MM.1S (cell line): ENCODE measurements around the gene PDXK.

ENCODE experiments used
- DNase-seq: peaks from one replicate; pipeline ENCODE4 v3.0.0-alpha.2; 2015
- H2AFZ ChIP-seq: fragments of 300-600 bp; sonication (generic); 2 replicates; pipeline ENCODE4 v1.6.0; 2016; ENCODE audit warnings: antibody characterized with exemption, low read length
- H3F3A ChIP-seq: fragments of 300-600 bp; sonication (generic); 2 replicates; pipeline ENCODE4 v1.6.1; 2016; ENCODE audit warnings: mild to moderate bottlenecking, antibody characterized with exemption, low read length, moderate library complexity, mixed read lengths; ENCODE audit not compliant: insufficient read depth
- H3K27ac ChIP-seq: fragments of 300-600 bp; sonication (generic); 2 replicates; pipeline ENCODE4 v1.5.1; 2016; ENCODE audit warnings: mild to moderate bottlenecking, low read length
- H3K27me3 ChIP-seq: fragments of 300-600 bp; sonication (generic); replicated peaks from 2 replicates; pipeline ENCODE4 v1.6.0; 2016; ENCODE audit warnings: low read length; ENCODE audit not compliant: insufficient read depth
- H3K36me3 ChIP-seq: fragments of 300-600 bp; sonication (generic); replicated peaks from 2 replicates; pipeline ENCODE4 v1.6.1; 2016; ENCODE audit warnings: mild to moderate bottlenecking, low read length, mixed read lengths; ENCODE audit not compliant: insufficient read depth
- H3K4me1 ChIP-seq: fragments of 300-600 bp; sonication (generic); 2 replicates; pipeline ENCODE4 v1.6.1; 2016; ENCODE audit warnings: low read length, mixed read lengths
- H3K4me2 ChIP-seq: fragments of 300-600 bp; sonication (generic); 2 replicates; pipeline ENCODE4 v1.6.0; 2016; ENCODE audit warnings: low read depth, low read length
- H3K4me3 ChIP-seq: fragments of 300-600 bp; sonication (generic); 2 replicates; pipeline ENCODE4 v1.5.1; 2016; ENCODE audit warnings: low read length, mixed read lengths
- H3K79me2 ChIP-seq: fragments of 300-600 bp; sonication (generic); 2 replicates; pipeline ENCODE4 v1.6.1; 2016; ENCODE audit warnings: mixed run types, low read length, mixed read lengths
- H3K9ac ChIP-seq: fragments of 300-600 bp; sonication (generic); 2 replicates; pipeline ENCODE4 v1.6.1; 2016; ENCODE audit warnings: low read length, mixed read lengths
- H3K9me2 ChIP-seq: fragments of 300-600 bp; sonication (generic); replicated peaks from 2 replicates; pipeline ENCODE4 v1.6.1; 2016; ENCODE audit warnings: mild to moderate bottlenecking, low read length, mixed read lengths; ENCODE audit not compliant: insufficient read depth
- H3K9me3 ChIP-seq: fragments of 300-600 bp; sonication (generic); replicated peaks from 2 replicates; pipeline ENCODE4 v1.6.1; 2016; ENCODE audit warnings: mild to moderate bottlenecking, low read length, mixed read lengths; ENCODE audit not compliant: insufficient read depth
- H4K20me1 ChIP-seq: fragments of 300-600 bp; sonication (generic); 2 replicates; pipeline ENCODE4 v1.6.1; 2016; ENCODE audit warnings: mild to moderate bottlenecking, low read length, moderate library complexity, mixed read lengths; ENCODE audit not compliant: insufficient read depth
- CTCF ChIP-seq: fragments of 300-600 bp; sonication (generic); IDR thresholded peaks from 2 replicates; pipeline ENCODE4 v1.5.1; 2016; ENCODE audit warnings: antibody characterized with exemption, low read length, mixed read lengths
- EZH2 ChIP-seq: fragments of 300-600 bp; sonication (generic); optimal IDR thresholded peaks from 2 replicates; pipeline ENCODE3; 2017; ENCODE audit warnings: low read depth, mild to moderate bottlenecking, antibody characterized with exemption, low read length, mixed read lengths
- EZH2phosphoT487 ChIP-seq: fragments of 300-600 bp; sonication (generic); IDR thresholded peaks from 2 replicates; pipeline ENCODE4 v1.6.1; 2018; ENCODE audit warnings: antibody characterized with exemption, low read length

PDXK gene

GRCh38 chr21:43770066-43770655 is 51.2 kb downstream of the PDXK start:
- no peak overlapping the region for H3K9ac ChIP-seq
- no peak overlapping the region for H3K4me2 ChIP-seq
- H3K4me1 ChIP-seq: 0 out of 2 replicates have a peak, but pooled peaks cover 7% of the 10 kb centered on the region
- H3K9me2 ChIP-seq: no peaks in the 10 kb centered on the region
- peaks cover 6% of the 10 kb centered on the region; the same call in 1 of the 2 replicates for H4K20me1 ChIP-seq
- H3K27me3 ChIP-seq: no peaks in the 10 kb centered on the region
- no peak overlapping the region for H2AFZ ChIP-seq
- peaks cover 37% of the 10 kb centered on the region for H3F3A ChIP-seq
- H3K9me3 ChIP-seq: no peaks in the 10 kb centered on the region
- DNase-seq: no peak
- no peak overlapping the region for H3K4me3 ChIP-seq
- peaks cover 18% of the 10 kb centered on the region for H3K36me3 ChIP-seq
- TF ChIP-seq EZH2phosphoT487 (no peak), CTCF (no peak), EZH2 (no peak)
- H3K27ac ChIP-seq: no peak overlapping the region
- peaks cover 18% of the 10 kb centered on the region for H3K79me2 ChIP-seq

- no peak overlapping the region for H3K4me2 ChIP-seq
- H4K20me1 ChIP-seq: peaks cover 6% of the 10 kb centered on the region; the same call in 1 of the 2 replicates
- no peak overlapping the region for H3K9ac ChIP-seq
- no peak for DNase-seq
- H3F3A ChIP-seq: peaks cover 43% of the 10 kb centered on the region
- no peak overlapping the region for H3K27ac ChIP-seq
- TF ChIP-seq EZH2: no peak
- no peak for TF ChIP-seq EZH2phosphoT487
- no peak for TF ChIP-seq CTCF
- H3K9me3 ChIP-seq: no peaks in the 10 kb centered on the region
- H3K4me3 ChIP-seq: no peak overlapping the region
- H3K79me2 ChIP-seq: peaks cover 29% of the 10 kb centered on the region
- H3K4me1 ChIP-seq: 0 out of 2 replicates have a peak, but pooled peaks cover 7% of the 10 kb centered on the region
- no peaks in the 10 kb centered on the region for H3K9me2 ChIP-seq
- no peak overlapping the region for H2AFZ ChIP-seq
- H3K27me3 ChIP-seq: no peaks in the 10 kb centered on the region
- peaks cover 18% of the 10 kb centered on the region for H3K36me3 ChIP-seq
Measured at GRCh38 chr21:43771199-43771675, 52.3 kb downstream of the PDXK start.

GRCh38 chr21:43771698-43772424 is 52.9 kb downstream of the PDXK start:
- Histone ChIP-seq H3F3A (peaks cover 43% of the 10 kb centered on the region), H4K20me1 (peaks cover 6% of the 10 kb centered on the region; the same call in 1 of the 2 replicates), H3K4me1 (0 out of 2 replicates have a peak, but pooled peaks cover 7% of the 10 kb centered on the region), H3K9ac (no peak overlapping the region), H3K36me3 (peaks cover 18% of the 10 kb centered on the region), H3K4me3 (no peak overlapping the region), H3K4me2 (no peak overlapping the region), H2AFZ (no peak overlapping the region), H3K9me3 (no peaks in the 10 kb centered on the region), H3K9me2 (no peaks in the 10 kb centered on the region), H3K27me3 (no peaks in the 10 kb centered on the region), H3K27ac (no peak overlapping the region), H3K79me2 (peaks cover 33% of the 10 kb centered on the region)
- no peak for TF ChIP-seq CTCF
- TF ChIP-seq EZH2phosphoT487: no peak
- TF ChIP-seq EZH2: no peak
- DNase-seq: no peak
